ENCODE data around the gene TXNRD1.

Gene TXNRD1

DNA sequence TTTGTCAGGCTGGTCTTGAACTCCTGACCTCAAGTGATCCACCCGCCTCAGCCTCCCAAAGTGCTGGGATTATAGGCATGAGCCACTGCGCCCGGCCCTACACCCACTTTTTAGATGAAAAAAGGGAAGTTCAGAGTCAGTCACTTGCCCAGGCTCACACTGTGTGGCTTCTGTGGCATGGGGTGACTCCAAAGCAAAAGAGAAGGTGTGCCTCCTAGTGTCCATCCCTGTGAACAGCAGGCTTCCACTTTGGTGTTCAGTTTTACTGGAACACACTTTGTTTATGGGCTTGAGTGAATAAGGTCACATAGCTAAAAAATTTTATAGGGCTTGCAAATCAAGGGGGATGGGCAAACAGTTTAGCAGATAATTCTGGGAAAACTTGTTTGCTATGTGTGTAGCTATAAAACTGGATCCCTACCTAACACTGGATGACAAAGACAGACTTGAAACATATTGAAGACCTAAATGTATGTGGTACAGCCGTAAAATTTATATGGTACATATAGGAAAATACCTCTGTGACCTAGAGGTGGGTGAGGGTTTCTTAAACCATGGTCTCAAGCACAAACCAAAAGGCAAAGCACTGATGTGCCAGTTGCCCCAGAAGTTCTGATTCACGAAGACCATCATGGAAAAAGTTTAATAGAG, 142.9 kb downstream of the TXNRD1 start:
- DNase-seq, result peak in 4 of 10 donors; percentile 24 to 64 (median 50)
- intact Hi-C loops (cut with DNase I), result loop anchor here (1.0 kb wide), 2 partner anchors 143 to 157 kb away; partner anchors contain the start of gene TXNRD1

GRCh38 chr12:104359216-104359615, 143.6 kb downstream of the TXNRD1 start:
- intact Hi-C loops (cut with DNase I), result no loop called here
- DNase-seq, result no peak

DNA sequence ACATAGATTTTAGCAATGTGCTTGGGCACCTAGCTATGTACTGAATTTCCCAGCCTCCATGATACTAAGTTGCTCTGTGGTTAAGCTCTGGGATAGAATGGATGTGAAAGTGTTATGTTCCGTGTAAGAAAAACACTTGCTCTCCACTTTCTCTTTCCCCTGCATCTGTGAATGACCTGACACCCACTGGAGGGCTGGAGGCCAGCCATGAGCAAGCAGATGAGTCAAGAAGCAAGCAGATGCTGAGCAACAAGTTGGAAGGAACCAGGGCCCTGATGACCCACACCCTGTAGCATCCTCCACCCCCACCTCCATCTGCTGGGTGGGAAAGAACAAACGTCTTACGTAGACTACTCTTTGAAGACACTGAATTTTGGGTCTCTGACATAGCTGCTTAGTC, 144.6 kb downstream of the TXNRD1 start:
- intact Hi-C loops (cut with DNase I), result no loop called here
- DNase-seq, result no peak

GRCh38 chr12:104360983-104361707, 145.6 kb downstream of the TXNRD1 start:
- intact Hi-C loops (cut with DNase I), result no loop called here
- DNase-seq, result no peak

- no peak for DNase-seq
- intact Hi-C loops (cut with DNase I), result no loop called here
Observed at GRCh38 chr12:104365921-104366410, 150.4 kb downstream of the TXNRD1 start.

DNA sequence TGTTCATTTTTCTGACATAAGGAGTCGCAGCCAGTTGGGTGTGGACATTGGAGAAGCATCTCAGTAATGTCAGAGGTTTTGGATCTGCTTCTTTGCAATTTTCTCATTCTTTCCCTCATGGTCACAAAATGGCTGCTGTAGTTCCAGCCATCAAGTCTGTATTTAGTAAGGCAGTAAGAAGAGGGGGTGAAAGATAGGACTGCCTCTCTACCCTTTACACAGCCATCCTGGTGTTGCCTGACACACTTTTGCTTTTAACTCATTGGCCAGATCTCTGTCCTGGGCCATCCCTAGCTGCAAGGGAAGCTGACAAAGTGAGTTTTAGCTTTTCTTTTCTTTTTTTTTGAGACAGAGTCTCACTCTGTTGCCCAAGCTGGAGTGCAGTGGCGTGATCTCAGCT, 154.1 kb downstream of the TXNRD1 start:
- intact Hi-C loops (cut with DNase I), result no loop called here
- DNase-seq, result no peak

DNA sequence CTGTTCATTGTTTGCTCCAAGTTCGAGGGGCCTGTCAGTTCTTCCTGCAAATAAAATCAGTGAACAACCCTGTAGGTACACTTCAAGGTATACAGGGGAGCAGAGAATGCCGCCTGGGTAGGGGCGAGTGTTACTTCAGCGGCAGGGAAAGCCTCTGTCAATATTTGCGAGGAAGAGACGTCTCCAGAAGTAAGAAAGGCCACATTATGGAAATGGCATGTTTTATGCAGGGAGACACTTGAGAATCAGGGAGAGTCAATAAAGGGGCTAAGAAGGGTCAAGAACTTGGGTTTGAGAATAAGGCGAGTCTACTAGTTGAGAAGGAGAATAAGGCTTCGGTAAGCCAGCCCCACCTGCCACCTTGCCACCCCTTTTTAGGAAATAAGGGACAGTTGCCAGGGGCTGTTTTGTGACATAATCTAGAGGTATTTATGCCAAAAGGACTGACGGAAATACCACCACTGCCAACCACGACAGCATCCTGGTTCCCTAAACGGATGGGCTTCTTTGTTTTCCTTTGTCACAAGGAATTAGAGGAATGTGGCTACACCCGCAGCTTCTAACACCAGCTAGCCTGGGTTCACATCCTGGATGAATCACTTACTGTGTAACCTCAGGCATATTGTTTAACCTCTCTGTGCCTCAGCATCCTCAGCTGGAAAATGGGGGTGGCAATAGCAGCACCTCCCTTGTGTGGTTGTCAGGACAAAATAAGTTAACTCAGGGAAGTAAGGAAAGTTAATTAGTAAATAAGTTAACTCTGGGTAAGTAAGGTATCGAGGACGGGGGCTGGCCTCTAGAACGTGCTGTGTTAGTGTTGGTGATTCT, 155.7 kb downstream of the TXNRD1 start:
- intact Hi-C loops (cut with DNase I), result no loop called here
- peak in 1 of 10 donors; percentile 42 for DNase-seq

DNA sequence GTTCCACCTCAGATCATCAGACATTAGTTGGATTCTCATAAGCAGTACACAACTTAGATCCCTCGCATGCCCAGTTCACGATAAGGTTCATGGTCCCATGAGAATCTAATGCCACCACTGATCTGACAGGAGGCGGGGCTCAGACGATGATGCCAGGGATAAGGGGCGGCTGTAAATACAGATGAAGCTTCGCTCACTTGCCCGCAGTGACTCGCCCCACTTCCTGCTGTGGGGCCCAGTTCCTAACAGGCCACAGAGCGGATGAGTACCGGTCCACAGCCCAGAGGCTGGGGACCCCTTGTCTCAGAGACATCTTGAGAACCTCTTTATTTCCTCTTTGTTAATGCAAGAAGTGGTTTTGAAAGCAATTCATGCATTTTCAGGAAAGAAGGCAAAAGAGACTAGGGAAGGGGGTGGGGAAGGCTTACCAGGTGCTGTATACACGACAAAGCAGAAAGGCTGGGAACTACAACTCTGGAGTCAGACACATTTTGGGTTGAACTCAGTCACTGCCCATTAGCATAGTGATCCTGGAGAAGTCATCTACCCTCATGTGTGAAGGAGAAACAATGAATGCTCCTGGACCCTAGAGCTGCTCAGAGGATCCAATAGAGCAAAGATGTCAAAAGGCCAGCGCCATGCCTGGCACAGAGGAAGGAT, 156.6 kb downstream of the TXNRD1 start:
- peak in 2 of 10 donors; percentile 48 to 58 for DNase-seq
- intact Hi-C loops (cut with DNase I), result no loop called here

DNA sequence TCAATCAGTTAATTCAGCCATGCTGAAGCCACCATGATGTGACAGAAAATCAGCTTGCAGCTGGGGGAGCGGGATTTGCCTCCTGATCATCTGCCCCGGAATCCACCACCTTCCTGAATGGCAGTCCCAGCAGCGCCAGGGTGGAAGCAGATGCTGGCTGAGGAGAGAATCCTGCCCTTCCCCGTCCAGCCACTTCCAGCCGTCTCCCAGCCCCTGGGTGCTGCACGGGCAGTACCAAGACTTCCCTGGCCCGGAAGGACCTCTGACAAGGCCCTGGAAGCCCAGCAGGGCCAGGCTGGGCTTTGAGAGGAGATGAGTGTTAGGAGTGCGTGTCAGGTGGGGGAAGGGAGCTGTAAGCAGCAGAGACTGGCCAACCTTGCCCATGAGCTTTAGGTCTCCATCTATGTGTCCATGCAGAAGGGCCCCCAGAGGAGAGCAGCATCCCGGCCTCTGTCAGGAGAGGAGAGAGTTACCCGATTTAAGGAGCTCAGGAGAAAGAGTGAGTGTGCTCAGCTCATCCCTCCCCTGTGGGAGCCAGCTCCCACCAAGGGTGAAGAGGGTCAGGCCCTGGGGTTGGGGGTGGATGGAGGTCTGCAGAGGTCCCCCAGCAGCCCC, 157.2 kb downstream of the TXNRD1 start:
- DNase-seq, result peak in 2 of 10 donors; percentile 61 to 62
- intact Hi-C loops (cut with DNase I), result no loop called here

GRCh38 chr12:104374071-104374470, 158.5 kb downstream of the TXNRD1 start:
- intact Hi-C loops (cut with DNase I), result no loop called here
- DNase-seq, result no peak

GRCh38 chr12:104374806-104375205, 159.2 kb downstream of the TXNRD1 start:
- intact Hi-C loops (cut with DNase I), result no loop called here
- peak in 2 of 10 donors; percentile 42 to 76 for DNase-seq

DNA sequence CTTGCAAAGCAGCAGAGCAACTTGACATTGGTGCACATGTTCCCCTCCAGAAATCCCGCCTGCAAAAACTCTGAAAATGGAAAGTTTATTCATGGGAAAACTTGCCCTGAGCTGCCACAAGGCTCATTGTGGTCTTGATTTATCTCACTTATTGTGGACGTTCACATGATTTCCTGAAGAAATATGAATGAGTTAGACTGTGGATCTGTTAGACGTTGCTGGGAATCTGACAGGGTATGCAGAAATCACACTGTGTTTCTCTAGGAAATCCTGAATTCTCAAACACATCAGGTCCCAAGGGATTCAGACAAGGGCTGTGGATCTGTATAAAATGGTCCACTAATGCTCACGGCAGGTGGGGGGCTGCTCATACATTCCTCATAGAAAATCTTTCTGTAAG, 160.2 kb downstream of the TXNRD1 start:
- intact Hi-C loops (cut with DNase I), result no loop called here
- no peak for DNase-seq

DNA sequence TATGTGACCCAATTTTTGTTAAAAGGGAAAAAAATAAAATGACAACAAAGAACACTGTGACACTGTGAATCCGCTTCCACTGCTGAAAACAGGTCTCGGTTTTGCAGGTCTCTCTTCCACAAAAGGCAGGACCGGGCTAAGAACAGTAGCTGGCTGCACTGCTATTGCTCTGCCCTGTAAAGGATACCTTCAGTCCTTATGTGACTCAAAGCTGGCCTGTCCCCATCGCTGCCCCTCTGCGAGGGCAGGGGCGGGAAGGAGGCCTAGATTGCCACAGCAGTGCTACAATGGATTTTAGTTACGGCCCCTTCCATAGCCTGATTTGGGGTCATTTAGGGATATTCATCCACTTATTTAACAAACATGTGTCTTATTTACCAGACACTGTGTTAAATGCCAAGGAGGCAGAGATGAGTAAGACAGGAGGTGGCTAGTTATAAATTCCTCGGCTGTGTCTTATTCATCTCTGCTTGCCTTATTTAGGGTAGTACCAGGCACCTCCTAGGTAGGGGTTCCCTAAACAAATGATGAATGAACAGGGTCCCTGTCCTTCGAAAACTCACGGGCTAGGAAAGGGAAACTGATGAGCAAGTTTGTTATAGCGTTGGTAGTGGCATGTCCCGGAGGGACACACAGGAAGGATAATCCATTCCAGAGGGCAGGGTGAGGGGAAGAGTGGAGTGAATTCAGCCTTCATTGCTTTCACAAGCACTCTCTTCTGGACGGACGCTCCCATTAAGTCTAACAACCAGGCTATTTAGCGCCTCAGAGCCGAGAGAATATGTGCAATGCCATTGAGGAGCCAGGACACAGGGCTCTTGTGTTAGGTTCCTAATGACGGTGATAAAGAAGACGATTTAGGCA, 161.3 kb downstream of the TXNRD1 start:
- intact Hi-C loops (cut with DNase I), result no loop called here

DNA sequence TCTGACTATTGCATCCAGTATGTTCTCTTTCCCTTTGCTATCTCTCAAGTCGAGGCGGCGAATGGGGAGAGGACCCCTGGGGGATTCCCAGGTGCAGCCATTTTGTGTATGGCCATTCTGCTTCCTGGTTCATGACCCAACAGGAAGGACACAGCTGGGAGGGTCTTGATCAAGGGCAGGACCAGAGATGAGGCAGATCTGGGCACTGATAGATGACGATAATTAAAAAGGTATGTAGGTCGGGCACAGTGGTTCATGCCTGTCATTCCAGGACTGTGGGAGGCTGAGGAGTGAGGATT, 161.9 kb downstream of the TXNRD1 start:
- intact Hi-C loops (cut with DNase I), result no loop called here

More for the DNA sequence above, 161.3 kb downstream of the TXNRD1 start:
- DNase-seq, result peak in 1 of 10 donors; percentile 57

DNA sequence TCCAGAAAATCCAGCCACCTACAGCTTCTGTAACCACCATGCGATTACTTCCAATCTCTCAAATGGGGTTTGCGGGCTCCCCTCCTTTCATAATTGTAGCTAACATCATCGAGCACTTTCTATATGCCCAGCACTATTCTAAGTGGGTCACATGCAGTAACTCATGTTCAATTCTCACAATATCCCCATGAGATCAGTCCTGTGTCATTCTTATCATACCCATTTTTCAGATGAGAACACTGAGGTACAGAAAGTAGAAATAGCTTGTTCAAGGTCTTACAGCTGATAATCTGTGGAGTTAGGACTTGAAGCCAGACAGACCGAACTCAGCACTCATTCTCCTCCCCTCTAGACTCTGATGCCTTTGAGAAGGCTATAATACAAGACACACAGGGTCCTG, 162.8 kb downstream of the TXNRD1 start:
- intact Hi-C loops (cut with DNase I), result no loop called here
- no peak for DNase-seq

More for the DNA sequence above, 161.9 kb downstream of the TXNRD1 start:
- DNase-seq, result no peak

DNA sequence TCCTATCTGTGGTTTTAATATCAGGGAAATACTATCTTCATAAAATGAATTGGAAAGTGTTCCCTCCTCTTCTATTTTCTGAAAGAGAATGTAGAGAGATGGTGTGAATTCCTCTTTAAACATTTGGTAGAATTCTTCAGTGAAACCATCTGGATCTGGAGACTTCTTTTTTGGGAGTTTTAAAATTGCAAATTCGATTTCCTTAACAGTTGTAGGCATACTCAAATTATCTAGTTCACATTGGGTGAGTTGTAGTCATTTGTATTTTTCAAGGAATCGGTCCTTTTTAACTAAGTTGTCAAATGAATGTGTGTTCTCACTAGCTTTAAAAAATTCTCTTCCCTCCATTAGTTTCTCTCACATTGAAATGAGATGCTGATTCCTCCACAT, 165.8 kb downstream of the TXNRD1 start:
- no peak for DNase-seq
- intact Hi-C loops (cut with DNase I), result loop anchor here (1.0 kb wide), 1 partner anchor 672 kb away; no protein-coding TSS in a partner anchor

DNA sequence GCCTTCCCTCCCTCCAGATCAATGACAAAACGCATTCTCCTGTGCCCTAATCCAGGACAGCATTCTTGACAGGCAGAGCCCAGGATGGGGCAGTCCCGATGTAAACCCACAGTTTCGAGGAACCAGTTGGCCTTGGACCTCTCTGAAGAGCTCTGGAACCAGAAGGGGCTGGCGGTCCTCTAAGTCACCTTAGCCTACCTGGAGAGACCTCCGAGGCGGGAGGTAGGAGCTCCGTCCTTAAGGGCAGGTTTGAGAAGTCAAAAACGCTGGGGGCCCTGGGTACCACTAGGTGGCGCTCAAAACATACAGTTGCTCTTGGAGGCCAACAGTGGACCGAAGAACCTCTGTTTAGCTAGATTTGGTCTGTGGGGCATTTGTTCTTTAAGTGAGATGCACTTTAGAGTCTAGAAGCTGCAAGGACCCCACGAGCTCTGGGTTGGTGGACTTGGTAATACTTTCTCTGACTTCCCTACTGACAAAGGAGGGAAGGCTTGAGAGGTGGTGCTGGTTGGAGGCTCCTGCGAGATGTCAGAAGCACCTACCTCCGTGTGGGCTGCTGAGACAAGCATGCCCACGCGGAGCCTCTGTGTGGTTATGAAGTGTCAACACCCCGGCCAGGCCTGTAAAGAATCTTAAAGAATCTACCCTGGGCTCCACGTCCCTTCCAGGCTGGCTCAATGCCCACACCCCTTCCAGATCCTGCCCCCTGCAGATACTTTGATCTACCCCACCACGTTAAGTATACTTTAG, 166.3 kb downstream of the TXNRD1 start:
- peak; percentile 58 to 95 (median 81) for DNase-seq
- intact Hi-C loops (cut with DNase I), result loop anchor here (1.0 to 2.0 kb wide), 2 partner anchors 495 to 671 kb away; no protein-coding TSS in a partner anchor

DNA sequence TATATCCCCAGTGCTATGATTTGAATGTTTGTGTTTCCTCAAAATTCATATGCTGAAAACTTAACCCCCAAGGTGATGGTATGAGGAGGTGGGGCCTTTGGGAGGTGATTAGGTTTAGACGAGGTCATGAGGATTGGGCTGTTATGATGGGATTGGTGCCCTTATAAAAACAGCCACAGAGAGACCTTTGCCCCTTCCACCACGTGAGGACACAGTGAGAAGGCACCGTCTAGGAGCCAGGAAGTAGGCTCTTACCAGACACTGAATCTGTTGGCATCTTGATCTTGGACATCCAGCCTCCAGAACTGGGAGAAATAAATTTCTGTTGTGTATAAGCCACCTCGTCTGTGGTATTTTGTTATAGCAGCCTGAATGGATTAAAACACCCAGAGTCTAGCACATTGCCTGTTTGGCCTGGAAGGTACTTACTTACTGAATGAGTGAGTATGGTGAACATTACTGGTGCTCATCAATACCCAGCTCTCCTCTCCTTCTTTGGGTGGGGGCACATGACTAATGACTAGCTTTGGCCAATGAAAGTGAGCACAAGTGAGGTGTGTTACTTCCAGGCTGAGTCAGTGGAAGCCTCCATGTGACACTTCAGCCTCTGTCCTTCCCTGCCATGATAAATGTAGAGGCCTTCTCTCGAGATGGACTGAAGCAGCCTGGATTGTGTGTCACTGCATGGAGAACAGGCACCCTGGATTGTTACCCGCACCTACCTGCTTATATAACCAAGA, 168.7 kb downstream of the TXNRD1 start:
- intact Hi-C loops (cut with DNase I), result no loop called here
- no peak for DNase-seq

All from posterior cingulate gyrus (tissue), 11 donors.